HG03139 (cell line): ENCODE data around the gene FIGLA.
"Not testable (repeated sequence)": the region's sequence is repeated elsewhere in the genome, so short reads cannot be mapped to it uniquely, and the experiment has no call there.

ENCODE experiments used
- ATAC-seq: cut with Tn5 transposase; IDR thresholded peaks from one replicate; pipeline ENCODE4 v1.9.1; 2021; ENCODE audit not compliant: unreplicated experiment

Gene FIGLA

GRCh38 chr2:70747284-70747683 is 43.2 kb downstream of the FIGLA start:
- no peak for ATAC-seq

DNA sequence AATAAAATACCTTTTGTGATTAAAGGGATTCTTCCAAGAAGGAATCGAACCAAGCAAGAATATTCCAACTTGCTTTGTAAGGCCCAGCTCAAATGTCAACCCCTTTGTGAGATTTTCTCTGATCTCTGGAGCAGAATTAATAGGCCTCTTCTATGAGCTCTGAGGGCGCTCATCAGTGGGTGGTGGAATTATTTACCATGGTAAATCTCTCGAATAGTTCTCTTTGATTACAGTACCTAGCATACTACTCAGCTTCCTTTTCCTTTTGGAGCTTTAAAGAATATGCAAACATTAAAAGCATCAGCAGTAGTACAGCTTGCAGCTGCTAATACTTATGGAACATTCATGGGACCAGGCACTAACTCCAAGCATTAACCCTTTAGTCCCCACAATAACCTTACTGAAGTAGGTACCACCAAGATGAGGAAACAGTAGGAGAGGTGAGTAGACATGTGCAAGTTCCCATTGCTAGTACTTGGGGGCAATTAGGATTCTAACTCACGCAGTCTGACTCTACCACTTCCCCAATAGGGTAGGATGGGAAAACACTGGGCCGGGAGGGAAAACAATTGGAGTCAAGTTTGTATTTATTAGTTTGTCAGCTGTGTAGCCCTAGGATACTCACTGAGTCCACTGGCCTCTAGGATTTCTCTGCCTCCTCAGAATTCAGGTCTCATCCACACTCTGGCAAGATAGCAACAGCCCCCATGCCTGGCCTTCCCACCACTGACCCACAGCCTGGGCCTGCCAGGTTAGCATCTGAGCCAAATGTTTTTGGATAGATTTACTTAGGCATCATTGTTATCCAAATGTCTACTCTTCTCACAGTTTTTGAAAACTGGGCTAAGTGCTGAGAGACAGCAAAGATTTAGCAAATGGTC is 44.1 kb downstream of the FIGLA start:
- no peak for ATAC-seq

DNA sequence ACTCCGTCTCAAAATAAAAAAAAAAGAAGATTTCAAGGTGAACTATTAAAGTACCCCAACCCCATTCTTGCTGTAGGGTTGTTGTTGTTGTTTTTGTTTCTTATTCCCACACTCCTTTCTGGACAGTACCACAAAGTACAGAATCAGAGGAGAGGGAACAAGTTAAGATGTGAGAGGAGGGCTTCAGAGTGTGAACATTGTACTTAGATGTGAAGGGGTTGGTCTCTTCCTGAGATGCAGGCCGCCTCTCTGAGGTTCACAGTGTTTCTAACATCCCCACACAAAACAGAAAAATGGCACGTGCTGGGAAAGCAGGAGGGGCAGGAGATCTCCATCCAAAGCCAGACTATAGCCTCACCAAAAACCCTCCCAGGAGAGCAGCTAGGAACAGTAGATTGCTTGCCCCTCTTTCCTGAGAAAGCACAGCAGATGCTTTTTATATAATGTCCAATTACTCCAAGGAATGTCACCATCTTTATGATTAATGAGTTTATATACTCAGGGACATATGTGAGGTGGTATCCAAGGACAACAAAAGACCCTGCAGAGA is 45.1 kb downstream of the FIGLA start:
- ATAC-seq = no peak

- no peak for ATAC-seq
Measured at GRCh38 chr2:70744397-70744796, 46.0 kb downstream of the FIGLA start.

DNA sequence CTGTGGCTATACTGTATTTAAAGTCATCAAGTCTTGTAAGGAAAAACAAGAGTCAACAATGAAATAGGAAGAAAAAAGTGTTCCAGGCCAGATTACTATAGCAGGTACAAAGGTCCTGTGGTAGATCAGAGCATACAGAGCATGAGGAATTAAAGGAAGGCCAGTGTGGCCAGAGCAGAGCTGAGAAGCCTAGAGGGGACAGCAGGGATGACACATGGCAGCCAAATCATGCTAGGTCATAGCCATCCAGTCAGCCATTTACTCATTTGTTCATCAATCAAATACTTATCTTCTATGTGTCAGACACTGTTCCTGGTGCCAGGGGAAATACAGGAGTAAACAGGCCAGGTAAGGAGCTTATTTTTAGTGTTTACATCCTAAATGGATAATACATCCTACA is 46.8 kb downstream of the FIGLA start:
- no peak for ATAC-seq

DNA sequence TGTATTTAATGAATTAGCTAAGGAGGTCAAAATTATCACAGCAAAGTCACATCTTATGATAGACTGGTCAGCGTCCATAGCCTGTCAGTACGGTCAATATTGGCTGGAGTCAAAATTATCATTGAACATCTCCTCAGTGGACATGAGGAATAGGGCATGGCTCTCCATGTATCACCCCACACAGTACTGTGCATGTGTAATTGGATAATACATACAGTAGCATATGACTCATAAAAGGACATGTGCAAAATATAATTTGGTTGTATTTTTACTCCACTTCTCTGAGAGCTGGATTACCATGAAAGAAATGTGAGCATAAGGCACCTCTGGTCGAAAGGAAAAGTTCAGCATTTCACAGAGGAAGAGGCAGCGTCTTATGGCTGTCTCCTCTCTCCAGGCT is 47.4 kb downstream of the FIGLA start:
- no peak for ATAC-seq

DNA sequence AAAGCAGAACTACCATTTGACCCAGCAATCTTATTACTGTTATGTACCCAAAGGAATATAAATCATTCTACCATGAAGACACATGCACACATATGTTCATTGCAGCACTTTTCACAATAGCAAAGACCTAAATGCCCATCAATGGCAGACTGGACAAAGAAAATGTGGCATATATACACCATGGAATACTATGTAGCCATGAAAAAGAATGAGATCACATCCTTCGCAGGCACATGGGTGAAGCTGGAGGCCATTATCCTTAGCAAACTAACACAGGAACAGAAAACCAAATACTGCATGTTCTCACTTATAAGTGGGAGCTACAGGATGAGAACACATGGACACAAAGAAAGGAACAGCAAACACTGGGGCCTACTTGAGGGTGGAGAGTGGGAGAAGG is 51.0 kb downstream of the FIGLA start:
- not testable (repeated sequence) for ATAC-seq

GRCh38 chr2:70738159-70738558 is 52.3 kb downstream of the FIGLA start:
- no peak for ATAC-seq

DNA sequence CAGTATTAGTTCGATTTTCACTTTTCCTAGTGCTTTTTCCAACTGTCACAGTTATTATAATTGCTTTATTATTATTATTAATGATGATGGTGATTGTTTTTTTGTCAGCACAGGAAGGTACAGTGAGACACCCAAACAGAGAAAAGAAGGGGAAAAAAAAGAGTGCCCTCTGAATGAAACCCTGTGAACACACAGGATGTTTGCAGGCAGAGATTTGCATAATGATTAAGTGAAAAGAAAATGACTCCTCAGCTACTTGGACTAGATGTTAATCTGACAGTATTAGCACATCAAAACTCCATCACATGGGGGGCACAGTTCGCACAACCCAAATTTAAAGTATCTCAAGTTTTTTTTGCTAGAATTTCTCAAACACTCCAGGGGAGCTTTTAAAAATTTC is 55.4 kb downstream of the FIGLA start:
- ATAC-seq = no peak

- ATAC-seq = no peak
Measured at GRCh38 chr2:70733646-70734180, 56.7 kb downstream of the FIGLA start.

- no peak for ATAC-seq
Measured at GRCh38 chr2:70732766-70733645, 57.4 kb downstream of the FIGLA start.

DNA sequence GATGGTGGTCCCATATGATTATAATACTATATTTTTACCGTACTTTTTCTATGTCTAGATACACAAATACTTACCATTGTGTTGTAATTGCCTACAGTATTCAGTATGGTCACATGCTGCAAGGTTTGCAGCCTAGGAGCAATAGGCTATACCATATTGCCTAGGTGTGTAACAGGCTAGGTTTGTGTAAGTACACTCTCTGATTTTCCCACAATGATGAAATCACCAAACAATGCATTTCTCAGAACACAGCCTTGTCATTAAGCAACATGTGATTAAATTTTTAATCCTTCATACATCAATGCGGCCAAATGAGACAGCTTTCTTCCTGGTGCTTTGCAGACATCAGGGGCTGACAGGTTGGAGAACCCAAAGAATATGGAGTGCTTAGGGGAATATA is 59.7 kb downstream of the FIGLA start:
- no peak for ATAC-seq

DNA sequence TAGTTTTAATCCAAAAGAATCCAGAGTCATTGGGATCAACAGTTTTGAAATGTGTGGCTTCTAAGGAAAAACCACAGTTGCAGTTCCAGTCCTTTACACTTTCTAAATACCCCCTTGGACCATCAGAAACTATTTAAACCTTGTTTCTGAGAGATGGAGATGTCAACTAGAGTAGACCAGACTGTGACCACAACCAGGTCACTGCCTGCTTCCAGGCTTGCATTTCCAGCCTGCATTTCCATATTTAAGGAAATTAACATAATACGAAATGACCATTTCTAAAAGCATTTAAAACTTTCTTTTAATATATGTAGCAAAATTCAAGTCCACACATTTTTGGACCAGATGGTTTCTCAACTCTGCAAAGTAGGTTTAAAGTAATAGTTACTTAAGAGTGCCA is 60.8 kb downstream of the FIGLA start:
- no peak for ATAC-seq

- no peak for ATAC-seq
Measured at GRCh38 chr2:70728128-70728527, 62.3 kb downstream of the FIGLA start.
